BLaER1 (cell line): ENCODE data around the gene APOL4.
"Not testable (repeated sequence)": the region's sequence is repeated elsewhere in the genome, so short reads cannot be mapped to it uniquely, and the experiment has no call there.

Experiments
- H3K27ac ChIP-seq: shearing (Covaris generic); formaldehyde crosslinking; 2 replicates; pipeline ENCODE4 v1.8.1; 2022
- H3K27me3 ChIP-seq: shearing (Covaris generic); formaldehyde crosslinking; 2 replicates; pipeline ENCODE4 v1.8.1; 2022
- H3K36me3 ChIP-seq: shearing (Covaris generic); formaldehyde crosslinking; 2 replicates; pipeline ENCODE4 v1.8.1; 2022
- H3K4me1 ChIP-seq: shearing (Covaris generic); formaldehyde crosslinking; 2 replicates; pipeline ENCODE4 v1.8.1; 2022
- H3K4me2 ChIP-seq: shearing (Covaris generic); formaldehyde crosslinking; 2 replicates; pipeline ENCODE4 v1.8.1; 2022
- H3K4me3 ChIP-seq: shearing (Covaris generic); formaldehyde crosslinking; 2 replicates; pipeline ENCODE4 v1.8.1; 2022
- H3K9ac ChIP-seq: shearing (Covaris generic); formaldehyde crosslinking; 2 replicates; pipeline ENCODE4 v1.8.1; 2022
- H3K9me3 ChIP-seq: shearing (Covaris generic); formaldehyde crosslinking; 2 replicates; pipeline ENCODE4 v1.8.1; 2022
- H4K20me1 ChIP-seq: shearing (Covaris generic); formaldehyde crosslinking; 2 replicates; pipeline ENCODE4 v1.8.1; 2022
- Cebpa-rat ChIP-seq: shearing (Covaris generic); IDR thresholded peaks from 2 replicates; pipeline ENCODE4 v1.8.1; 2022

Gene APOL4

GRCh38 chr22:36220451-36220921 lies 18.9 kb upstream of the APOL4 start:
- H3K4me3 ChIP-seq, result no peak overlapping the region
- TF ChIP-seq Cebpa-rat, result no peak
- no peaks in the 10 kb centered on the region for H3K9me3 ChIP-seq
- H3K4me2 ChIP-seq, result no peak overlapping the region
- H3K9ac ChIP-seq, result no peak overlapping the region
- no peaks in the 10 kb centered on the region for H4K20me1 ChIP-seq
- H3K27ac ChIP-seq, result no peak overlapping the region
- peaks cover 7% of the 10 kb centered on the region; the same call in 1 of the 2 replicates for H3K4me1 ChIP-seq
- no peaks in the 10 kb centered on the region for H3K36me3 ChIP-seq
- H3K27me3 ChIP-seq, result no peaks in the 10 kb centered on the region

DNA sequence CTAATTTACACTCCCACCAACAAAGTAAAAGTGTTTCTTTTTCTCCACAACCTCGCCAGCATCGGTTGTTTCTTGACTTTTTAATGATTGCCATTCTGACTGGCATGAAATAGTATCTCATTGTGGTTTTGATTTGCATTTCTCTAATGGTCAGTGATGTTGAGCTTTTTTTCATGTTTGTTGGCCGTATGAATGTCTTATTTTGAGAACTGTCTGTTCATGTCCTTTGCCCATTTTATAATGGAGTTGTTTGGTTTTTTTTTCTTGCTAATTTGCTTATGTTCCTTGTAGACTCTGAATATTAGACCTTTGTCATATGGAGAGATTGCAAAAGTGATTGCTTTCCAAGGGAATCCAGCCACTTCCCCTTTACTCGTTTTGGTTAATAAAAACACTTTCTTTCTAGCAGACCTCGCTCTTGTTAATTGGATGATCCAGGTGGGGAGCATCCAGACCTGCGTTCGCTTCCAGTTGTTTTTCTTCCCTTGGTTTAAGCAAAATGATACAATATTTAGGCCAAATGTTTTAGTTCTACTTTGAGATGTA lies 17.1 kb upstream of the APOL4 start:
- TF ChIP-seq Cebpa-rat, result no peak
- H3K9ac ChIP-seq, result no peak overlapping the region
- no peaks in the 10 kb centered on the region for H3K27me3 ChIP-seq
- H3K4me1 ChIP-seq, result peaks cover 7% of the 10 kb centered on the region; the same call in 1 of the 2 replicates
- no peak overlapping the region for H3K4me2 ChIP-seq
- no peak overlapping the region for H3K4me3 ChIP-seq
- H3K27ac ChIP-seq, result no peak overlapping the region
- no peaks in the 10 kb centered on the region for H4K20me1 ChIP-seq
- H3K9me3 ChIP-seq, result no peaks in the 10 kb centered on the region
- H3K36me3 ChIP-seq, result no peaks in the 10 kb centered on the region

DNA sequence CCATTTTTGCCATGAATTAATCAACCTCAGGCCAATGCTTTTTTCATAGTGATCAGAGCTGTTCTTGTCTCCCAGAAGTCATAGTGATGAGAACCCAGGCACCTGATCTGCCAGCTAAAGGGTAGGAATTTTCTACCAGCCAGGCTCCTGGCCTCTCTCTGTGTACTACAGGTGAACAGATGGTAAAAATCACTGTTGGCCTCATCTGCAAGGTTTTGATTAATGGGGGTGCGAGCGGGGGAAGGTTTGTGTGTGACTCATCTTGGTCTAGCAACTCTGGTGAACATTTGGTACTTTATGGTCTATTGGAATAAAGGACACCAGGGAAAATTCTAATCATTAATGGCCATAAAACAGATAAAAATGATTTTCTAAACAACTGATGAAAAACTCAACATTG lies 14.4 kb upstream of the APOL4 start:
- Histone ChIP-seq H3K4me1 (peaks cover 13% of the 10 kb centered on the region), H3K4me3 (no peak overlapping the region), H3K4me2 (no peak overlapping the region), H3K9me3 (no peaks in the 10 kb centered on the region), H3K27me3 (no peaks in the 10 kb centered on the region), H3K36me3 (no peaks in the 10 kb centered on the region), H3K27ac (no peak overlapping the region), H4K20me1 (no peaks in the 10 kb centered on the region), H3K9ac (no peak overlapping the region)
- no peak for TF ChIP-seq Cebpa-rat

DNA sequence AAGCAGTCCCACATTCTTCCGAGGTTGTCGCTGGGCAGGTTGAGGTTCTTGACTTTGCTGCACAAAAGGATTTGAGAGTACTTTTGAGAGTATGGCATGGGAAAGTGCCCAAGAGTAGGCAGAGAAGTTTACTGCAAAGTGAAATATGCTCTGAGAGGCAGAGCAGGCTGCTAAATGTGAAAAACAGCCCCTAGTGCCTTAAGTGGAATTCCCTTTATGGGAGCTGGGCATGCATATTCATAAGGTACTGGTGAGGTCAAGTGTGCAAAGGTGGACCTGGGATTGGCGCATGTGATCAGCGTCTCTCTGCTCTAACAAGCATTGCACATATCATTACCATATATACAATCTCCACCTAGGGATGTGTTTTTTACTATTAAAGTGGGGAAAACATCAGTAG lies 12.0 kb upstream of the APOL4 start:
- no peaks in the 10 kb centered on the region for H4K20me1 ChIP-seq
- TF ChIP-seq Cebpa-rat, result no peak
- H3K27ac ChIP-seq, result no peak overlapping the region
- H3K4me1 ChIP-seq, result peaks cover 18% of the 10 kb centered on the region
- H3K27me3 ChIP-seq, result no peaks in the 10 kb centered on the region
- H3K4me3 ChIP-seq, result no peak overlapping the region
- H3K9me3 ChIP-seq, result peaks cover 21% of the 10 kb centered on the region
- no peaks in the 10 kb centered on the region for H3K36me3 ChIP-seq
- H3K4me2 ChIP-seq, result no peak overlapping the region
- no peak overlapping the region for H3K9ac ChIP-seq

DNA sequence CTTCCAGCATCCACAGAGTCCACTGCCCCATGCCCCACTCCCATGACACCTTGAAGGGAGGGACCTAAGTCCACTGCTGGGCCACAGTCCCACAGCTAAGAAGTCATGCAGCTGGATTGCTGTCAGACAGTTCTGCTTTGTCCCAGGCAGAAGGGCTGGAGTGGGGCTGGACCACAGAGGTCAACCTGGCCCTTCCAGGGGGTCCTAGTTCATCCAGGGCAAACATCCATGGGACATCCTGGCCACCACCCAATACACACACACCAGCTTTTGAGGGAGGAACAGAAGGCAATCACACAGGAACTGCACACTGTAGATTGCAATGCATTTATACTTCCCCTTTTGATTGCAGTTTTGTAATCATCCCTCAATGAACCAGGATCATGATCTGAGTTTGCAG lies 11.3 kb upstream of the APOL4 start:
- no peak for TF ChIP-seq Cebpa-rat
- H3K4me2 ChIP-seq, result no peak overlapping the region
- H3K27ac ChIP-seq, result no peak overlapping the region
- H3K4me1 ChIP-seq, result peaks cover 18% of the 10 kb centered on the region
- H3K4me3 ChIP-seq, result no peak overlapping the region
- H3K9me3 ChIP-seq, result peaks cover 24% of the 10 kb centered on the region
- H3K36me3 ChIP-seq, result no peaks in the 10 kb centered on the region
- H3K9ac ChIP-seq, result no peak overlapping the region
- no peaks in the 10 kb centered on the region for H3K27me3 ChIP-seq
- H4K20me1 ChIP-seq, result no peaks in the 10 kb centered on the region

DNA sequence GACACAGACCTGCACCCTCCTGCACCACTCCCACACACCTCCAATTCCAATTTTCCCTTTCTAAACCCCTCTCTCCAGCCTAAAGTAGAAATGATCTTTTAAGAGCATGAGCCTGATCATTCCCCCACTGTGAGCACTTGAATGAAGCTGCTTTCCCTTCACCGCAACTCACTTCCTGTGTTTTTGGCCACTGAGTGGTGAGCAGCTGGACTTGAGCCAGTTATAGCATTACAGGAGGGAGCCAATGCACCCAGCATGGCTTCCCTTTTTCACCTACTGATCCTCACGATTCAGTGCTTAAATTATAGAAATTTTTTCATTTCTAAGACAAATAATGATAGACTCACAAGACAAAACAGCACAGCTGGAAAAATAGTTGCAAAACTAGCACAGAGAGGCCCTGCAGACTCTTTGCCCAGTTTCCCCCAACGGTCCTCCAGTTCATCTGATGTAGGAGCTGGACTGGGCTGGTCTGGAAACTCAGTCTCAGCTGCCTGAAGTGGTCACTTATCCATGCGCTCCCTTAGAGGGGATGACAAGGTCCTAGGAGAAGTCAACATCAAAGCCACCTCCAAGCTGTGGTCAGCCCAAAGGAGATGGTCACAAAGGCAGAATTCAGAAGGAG lies 9.7 kb upstream of the APOL4 start:
- Histone ChIP-seq H3K27ac (no peak overlapping the region), H3K9me3 (peaks cover 24% of the 10 kb centered on the region), H3K27me3 (no peaks in the 10 kb centered on the region), H3K4me2 (peak overlapping the region; percentile 43), H3K4me3 (no peak overlapping the region), H4K20me1 (no peaks in the 10 kb centered on the region), H3K36me3 (no peaks in the 10 kb centered on the region), H3K9ac (no peak overlapping the region), H3K4me1 (peaks cover 20% of the 10 kb centered on the region)
- no peak for TF ChIP-seq Cebpa-rat

GRCh38 chr22:36210224-36210623 lies 8.6 kb upstream of the APOL4 start:
- no peaks in the 10 kb centered on the region for H3K36me3 ChIP-seq
- no peak overlapping the region for H3K27ac ChIP-seq
- no peak for TF ChIP-seq Cebpa-rat
- H3K4me3 ChIP-seq, result no peak overlapping the region
- H3K4me2 ChIP-seq, result no peak overlapping the region
- H3K9ac ChIP-seq, result no peak overlapping the region
- H3K9me3 ChIP-seq, result peaks cover 24% of the 10 kb centered on the region
- no peaks in the 10 kb centered on the region for H4K20me1 ChIP-seq
- peaks cover 30% of the 10 kb centered on the region for H3K4me1 ChIP-seq
- H3K27me3 ChIP-seq, result no peaks in the 10 kb centered on the region

DNA sequence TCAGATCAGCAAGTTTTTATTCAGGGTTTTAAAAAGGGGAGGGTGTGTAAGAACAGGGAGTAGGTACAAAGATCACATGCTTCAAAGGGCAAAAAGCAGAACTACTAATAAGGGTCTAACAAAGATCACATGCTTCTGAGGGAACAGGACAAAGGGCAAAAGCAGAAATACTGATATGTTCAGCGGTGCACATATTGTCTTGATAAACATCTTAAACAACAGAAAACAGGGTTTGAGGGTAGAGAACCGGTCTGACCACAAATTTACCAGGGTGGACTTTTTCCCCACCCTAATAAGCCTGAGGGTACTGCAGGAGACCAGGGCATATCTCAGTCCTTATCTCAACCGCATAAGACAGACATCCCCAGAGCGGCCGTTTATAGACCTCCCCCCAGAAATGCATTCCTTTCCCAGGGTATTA lies 7.9 kb upstream of the APOL4 start:
- H3K4me1 ChIP-seq, result peaks cover 30% of the 10 kb centered on the region
- H3K27me3 ChIP-seq, H4K20me1 ChIP-seq, H3K36me3 ChIP-seq, H3K27ac ChIP-seq, H3K4me2 ChIP-seq, H3K9ac ChIP-seq, H3K4me3 ChIP-seq: not testable (repeated sequence)
- peaks cover 24% of the 10 kb centered on the region for H3K9me3 ChIP-seq

- TF ChIP-seq Cebpa-rat, result no peak
- H3K27ac ChIP-seq, result no peak overlapping the region
- no peak overlapping the region for H3K4me2 ChIP-seq
- no peak overlapping the region for H3K4me3 ChIP-seq
- peaks cover 30% of the 10 kb centered on the region for H3K4me1 ChIP-seq
- H3K27me3 ChIP-seq, result no peaks in the 10 kb centered on the region
- peaks cover 24% of the 10 kb centered on the region for H3K9me3 ChIP-seq
- H3K36me3 ChIP-seq, result no peaks in the 10 kb centered on the region
- no peaks in the 10 kb centered on the region for H4K20me1 ChIP-seq
- no peak overlapping the region for H3K9ac ChIP-seq
Observed at GRCh38 chr22:36208914-36209313, 7.3 kb upstream of the APOL4 start.

GRCh38 chr22:36208162-36208765 lies 6.7 kb upstream of the APOL4 start:
- no peak overlapping the region for H3K27ac ChIP-seq
- no peak overlapping the region for H3K4me2 ChIP-seq
- H3K9ac ChIP-seq, result no peak overlapping the region
- H3K27me3 ChIP-seq, result no peaks in the 10 kb centered on the region
- no peaks in the 10 kb centered on the region for H4K20me1 ChIP-seq
- H3K9me3 ChIP-seq, result peaks cover 24% of the 10 kb centered on the region
- no peaks in the 10 kb centered on the region for H3K36me3 ChIP-seq
- H3K4me1 ChIP-seq, result peaks cover 30% of the 10 kb centered on the region
- no peak overlapping the region for H3K4me3 ChIP-seq
- TF ChIP-seq Cebpa-rat, result no peak
